GM19395 (cell line): ENCODE measurements around the gene KCNJ10.

Experiments
- ATAC-seq: cut with Tn5 transposase; IDR thresholded peaks from one replicate; pipeline ENCODE4 v1.9.1; 2021; ENCODE audit warnings: mild to moderate bottlenecking, moderate library complexity; ENCODE audit not compliant: unreplicated experiment

Gene KCNJ10

DNA sequence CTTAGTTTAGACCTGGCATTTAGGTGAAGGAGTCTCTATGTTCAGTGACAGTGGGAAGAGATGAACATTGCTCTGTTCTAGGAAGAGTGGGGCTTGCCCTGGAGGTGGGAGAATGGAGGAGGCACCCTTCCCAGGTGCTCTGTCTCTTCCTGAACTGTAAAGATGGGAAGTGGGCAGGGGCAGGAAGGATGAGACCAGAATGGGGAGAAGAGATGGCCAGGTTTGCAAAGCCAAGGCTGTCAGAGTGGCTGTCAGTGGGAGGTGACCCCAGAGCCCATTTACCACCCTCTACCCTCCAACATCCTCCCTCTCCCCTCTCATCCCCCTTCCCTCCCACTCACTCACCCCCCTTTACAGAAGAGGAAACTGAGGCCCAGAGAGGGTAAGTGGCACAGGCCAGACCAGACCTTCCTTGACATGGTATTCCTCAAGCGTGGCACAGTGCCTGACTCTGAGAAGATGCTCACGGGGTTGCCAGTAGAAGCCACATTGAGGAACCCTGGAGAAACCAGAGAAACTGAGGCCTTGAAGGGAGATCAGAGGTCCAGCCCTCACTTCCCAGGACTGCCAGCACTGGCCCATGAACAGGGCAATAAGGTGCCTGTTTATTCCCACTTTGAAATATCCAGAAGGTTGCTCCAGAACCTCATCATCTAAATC is 29.9 kb upstream of the KCNJ10 start:
- no peak for ATAC-seq

DNA sequence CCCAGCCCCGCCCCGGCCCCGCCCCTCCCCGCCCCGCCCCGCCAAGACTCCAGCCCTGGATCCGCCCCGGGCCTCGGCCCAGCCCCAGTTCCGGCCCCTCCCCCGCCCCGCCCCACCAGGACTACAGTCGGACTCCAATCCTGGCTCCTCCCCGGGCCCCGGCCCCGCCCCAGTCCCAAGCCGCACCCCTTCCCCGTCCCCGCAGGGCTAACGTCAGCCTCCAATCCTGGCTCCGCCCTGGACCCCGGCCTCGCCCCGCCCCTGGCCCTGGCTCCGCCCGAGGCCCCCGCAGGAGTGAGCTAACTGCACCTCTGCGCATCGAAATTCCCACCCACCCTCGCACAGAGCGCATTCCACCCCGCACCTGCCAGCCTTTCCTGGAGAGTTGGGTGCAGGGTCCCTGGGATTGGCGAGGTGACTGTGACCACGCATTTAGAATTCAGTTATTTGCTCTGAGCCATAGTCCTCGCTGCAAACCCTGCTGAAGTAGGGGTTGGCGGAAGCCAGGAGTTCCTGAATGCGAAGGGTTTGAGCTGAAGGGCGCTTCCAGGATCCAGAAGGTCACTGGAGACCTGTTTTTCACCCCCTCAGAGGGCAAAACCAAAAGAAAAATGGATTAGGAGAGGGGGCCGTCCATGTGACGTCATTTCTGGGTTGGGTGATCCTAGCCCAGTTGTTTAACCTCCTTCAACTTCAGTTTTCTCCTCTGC is 29.0 kb upstream of the KCNJ10 start:
- ATAC-seq = peak; percentile 73

DNA sequence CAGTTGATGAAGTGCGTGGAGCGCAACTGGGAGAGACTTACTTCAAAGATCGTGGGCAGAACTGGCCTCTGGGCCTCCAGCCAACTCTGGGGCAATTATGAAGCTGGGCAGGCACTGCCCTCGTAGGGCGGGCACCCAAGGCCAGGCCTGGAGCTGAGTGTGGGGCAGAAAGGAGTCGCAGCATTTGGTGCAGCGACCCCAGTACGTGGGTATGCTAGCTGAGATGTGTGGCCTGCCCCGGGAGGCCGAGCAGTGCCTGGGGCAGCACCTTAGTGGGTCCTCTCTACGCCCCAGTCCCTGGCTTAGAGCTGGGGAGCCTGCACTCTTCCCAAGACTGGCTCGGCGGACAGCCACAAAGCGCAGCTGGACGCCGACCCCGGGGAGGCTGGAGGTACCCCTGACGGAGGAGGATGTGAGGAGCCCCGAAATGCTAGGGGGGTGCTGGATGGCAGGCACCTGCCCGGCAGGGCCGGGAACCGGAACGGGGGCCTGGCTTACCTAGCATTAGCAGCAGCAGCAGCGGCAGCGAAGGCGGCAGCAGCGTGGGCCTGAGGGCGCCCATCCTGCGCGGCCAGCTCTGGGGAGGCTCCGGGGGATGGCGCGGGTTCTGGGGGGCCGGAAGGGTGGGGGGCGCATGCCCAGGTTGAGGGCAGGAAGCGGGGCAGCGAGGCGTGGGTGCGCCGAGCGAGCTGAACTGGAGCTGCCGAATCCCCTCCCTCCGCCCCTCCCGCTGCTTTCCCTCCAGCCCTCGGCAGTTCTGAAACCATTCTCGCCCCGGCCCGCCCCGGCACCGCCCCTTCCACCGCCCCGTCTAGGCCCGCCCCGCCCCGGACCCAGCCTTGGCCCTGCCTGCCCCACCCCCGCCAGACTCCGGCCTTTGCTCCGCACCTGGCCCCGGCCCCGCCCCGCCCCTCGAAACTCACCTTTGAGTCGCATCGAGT is 28.2 kb upstream of the KCNJ10 start, which contains the start of gene IGSF8:
Gene IGSF8, minus strand, starts transcription at position 709 of the 941 bp plus-strand sequence. Its CDS starts 147 bp downstream, at position 562.
- ATAC-seq = peak; percentile 48

DNA sequence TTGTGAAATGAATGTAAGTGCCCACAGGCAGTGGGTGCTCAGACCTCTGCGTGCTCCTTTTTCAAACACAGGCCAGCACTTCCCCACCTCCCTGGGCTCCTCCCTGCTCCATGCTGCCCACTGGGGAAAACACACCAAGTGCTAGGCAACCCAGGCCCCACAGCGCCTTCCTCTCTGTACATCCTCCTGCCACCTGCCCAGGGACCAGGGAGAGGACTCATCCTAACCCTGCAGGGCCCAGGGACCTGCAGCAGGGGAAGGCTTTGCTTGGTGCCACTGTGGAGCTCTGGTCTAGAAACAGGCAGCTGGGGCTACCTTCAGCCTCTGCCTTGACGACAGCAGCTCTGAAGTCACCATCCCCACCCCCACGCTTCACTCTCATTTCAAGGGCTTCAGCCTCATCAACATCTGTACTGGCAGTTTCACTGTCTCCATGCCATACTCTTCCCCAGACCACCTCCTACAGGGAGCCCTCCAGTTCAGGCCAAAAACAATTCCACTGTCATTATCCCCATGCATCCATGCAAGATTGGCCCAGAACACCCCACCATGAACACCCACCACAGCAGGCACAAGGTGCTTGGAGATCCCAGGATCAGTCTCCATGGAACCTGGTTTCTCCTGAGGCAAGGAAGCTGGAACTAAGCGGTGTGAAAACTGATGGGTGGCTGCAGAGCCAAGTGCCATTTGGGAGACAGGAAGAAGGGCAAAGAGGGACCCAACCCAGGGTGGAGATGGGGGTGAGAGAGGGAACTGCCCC is 27.4 kb upstream of the KCNJ10 start:
- ATAC-seq = no peak

DNA sequence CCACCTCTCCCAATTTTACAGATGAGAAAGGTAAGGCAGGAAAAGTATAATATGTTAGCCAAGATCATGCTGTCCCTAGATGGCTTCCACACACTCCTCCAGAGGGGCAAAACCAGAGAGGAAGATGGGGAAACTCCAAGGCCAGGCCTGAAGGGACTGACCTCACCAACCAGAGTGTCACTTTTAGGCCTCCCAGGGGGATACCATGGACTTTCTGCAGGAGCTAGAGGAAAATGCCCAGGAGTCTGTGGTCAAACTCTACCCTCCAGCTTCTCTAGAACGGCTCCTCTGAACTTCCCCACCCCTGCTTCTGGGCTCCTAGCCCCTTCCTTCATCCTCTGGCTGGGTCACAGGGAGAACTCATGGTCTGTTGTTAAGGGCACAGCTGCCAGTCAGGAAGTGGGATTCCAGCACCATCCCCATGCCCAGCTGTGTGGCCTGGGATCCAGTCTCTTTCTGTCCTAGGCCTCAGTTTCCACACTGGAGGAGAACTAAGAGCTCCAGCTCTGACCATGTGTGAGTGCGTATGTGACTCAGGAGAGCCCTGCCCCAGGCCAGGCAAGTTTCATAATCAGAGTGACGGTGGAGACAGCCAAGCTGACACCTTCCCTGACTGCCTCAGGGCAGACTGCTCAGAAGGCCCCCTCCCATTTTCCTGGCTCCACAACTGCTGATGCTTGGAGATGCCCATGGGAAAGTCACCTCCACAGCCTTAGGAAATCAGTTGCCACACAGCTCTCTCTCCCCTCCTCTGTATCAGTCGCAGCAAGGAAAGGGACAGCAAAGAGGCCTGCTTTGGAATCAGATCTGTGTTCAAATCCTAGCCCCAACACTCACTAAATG is 26.5 kb upstream of the KCNJ10 start:
- no peak for ATAC-seq

DNA sequence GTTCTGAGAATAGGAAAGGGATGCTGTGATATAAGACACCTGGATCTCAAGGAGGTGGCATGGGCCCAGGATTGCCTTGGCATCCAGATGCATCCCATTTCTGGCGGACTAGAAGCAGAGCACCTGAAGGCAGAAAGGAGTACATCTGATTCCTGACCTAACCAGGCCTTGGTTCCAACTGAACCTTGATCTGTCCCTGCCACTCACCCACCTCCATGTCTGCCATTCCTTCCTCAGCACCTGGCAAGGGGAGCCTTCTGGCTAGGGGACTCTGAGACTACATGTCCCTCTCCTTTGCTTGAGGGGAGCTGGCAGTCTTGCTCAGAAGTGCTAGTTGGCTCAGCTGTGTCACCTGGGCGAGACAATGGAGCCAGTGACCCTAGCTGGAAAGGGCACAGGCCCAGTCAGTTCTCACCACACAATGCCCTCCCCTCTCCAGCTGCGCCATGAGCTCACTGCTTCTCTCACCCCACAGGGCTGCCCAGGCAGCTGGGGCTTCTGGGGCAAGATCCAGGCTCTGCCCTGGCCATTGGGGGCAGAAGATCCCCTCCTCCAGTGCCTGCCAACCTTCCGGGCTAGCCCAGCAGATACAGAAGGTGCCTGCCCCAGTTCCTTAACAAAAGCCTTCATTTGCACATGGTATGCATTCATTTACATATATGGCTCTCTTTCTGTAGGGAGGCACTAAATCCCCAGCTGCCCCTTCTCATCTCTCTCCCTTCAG is 25.6 kb upstream of the KCNJ10 start:
- ATAC-seq = no peak

DNA sequence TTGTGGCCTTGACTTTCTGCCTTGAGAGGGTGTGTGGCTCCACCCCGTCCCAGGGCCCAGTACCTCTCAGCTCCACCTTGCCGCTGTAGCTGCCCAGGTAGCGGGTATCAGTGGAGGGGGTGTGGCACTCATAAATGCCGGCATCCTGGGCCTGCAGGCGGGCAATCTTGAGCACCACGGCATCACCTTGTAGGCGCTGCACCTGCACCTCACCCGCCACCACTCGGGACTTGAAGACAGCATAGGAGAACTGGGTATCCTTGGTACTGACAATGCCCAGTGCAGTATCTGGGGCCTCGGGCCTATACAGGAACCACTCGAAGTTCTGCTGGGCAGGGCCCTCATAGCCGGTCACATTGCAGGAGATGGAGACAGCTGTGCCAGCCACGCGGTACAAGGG is 24.8 kb upstream of the KCNJ10 start:
- ATAC-seq = no peak

DNA sequence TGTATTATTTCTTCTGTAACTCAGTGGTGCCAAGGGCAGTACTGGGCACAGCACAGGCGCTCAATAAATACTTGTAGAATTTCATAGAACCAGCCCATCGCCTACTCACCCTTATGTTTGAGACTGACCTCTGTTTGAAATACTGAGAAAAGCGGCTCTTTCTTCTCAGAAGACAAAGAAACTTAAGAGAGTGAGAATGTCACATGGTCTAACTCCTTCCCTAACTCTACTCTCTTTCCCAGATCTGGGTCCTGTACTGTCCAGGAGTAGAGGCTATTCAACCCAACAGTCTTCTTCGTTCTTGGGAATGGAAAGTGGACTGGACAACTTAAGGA is 24.3 kb upstream of the KCNJ10 start:
- ATAC-seq = no peak

DNA sequence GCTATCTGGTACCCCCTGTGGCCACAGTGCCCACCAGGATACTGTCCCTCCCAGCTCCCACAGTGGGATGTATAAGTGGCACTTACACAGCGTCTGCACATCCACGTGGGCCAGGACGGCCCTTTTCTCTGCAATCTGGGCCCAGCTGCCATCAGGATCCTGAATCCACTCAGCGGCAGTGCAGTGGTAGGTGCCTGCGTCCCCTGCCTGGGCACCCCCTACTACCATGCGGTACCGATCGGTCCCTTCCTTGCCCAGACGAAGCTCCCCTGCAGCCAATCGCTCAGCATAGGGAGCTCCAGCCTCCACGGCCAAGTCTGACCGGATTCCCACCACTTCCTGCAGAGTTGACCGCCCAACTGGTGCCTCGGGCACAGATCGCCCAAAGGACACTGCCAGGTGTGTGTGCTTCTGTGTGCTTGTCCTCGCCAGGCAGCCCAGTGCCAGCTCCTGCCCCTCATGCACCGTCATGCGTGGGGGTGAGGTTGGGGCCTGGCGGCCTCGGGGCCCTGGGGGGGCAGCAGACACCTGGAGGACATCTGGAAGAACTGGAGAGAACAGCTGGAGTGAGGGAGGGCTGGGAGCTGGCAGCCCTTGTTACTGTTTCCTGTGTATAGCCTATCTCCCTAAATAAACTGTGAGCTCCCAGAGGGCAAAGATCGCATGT is 23.8 kb upstream of the KCNJ10 start:
- ATAC-seq = no peak

DNA sequence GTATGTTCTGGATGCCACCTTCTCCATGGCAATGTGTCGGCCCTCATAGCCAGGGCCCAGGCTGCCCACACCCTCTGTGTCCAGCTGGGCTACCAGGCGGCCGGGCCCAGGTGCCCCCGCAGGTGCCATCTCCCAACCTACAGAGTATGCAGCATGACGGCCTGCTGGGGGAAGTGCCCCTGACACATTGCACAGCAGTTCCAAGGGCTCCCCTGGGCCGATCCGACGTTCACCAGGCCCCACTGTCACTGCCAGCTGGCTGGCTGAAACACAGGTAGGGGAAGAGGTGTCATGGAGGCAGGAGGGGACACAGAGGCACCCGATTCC is 23.1 kb upstream of the KCNJ10 start:
- no peak for ATAC-seq

DNA sequence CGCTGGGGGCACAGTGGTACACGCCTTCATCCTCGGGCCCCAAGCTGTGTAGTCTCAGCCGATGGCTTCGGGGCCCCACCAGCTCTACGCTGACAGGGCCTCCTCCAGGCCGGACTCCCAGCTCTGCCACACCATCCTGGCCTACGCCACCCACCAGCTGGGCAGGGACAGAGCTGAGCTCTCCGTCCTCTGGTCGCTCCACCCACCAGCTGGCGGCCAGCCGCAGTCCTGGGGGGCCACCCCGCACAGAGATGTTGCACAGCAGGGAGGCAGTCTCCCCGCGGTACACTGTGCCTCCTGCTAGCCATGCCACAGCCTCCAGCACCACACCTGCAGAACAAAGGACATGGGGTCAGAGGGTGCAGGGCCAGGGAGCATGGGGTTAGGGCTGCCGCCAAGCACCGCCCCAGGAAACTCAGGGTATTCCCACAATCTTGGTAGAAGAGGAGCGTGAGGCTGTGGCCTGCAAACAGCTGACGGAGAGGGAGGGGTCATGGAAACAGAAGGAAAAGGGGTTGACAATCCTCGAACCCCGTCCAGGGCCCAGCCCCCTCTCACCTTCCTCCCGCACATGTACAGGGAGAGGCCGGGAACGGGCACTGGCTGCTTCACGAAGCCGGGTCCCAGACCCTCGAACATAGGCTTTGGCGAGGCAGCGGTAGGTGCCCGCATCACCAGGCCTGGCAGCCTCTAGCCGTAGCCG is 22.6 kb upstream of the KCNJ10 start:
- no peak for ATAC-seq

DNA sequence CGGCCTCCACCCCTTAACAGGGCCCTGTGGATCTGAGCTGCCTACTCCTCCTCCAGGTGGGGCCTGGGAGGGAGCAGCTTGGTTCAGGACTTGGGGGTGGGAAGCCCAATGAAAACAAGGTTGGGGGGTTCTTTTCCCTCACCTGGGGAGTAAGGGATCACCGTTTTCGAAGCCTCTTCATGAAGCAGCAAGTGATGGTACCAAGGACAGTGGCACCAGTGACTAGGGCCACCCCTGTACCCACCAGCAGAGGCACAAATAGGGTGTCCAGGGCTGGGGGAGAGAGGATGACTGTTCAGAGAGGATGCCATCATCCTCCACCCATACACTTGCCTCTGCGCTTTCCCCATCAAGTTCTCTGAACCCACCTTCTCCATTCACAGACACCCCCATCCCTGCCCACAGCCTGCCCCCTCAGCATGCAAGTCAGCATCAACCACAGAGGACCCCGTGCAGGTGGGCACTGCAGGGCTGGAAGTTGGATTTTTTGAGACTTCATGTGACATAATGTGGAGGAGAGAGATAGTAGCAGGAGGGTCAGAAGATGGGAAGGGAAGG is 21.8 kb upstream of the KCNJ10 start:
- no peak for ATAC-seq

DNA sequence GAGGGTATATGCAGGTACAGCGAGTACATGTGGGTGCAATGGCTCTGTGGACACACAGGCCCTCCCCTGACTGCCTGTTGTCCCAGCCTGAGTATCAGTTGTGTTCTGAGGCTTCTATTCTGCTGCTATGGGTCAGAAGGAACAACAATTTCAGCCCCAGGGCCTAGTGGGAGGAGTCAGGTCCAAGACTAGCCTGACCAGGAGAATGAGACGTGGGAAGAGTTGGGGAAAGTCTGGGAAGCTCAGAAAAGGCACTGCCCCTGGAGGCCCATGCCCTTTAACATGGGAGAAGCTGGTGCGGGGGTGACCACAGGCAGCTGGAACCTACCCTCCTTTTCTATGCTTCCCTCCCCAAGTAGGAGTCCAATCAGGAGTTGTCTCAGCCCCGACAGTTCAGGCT is 20.8 kb upstream of the KCNJ10 start:
- no peak for ATAC-seq

DNA sequence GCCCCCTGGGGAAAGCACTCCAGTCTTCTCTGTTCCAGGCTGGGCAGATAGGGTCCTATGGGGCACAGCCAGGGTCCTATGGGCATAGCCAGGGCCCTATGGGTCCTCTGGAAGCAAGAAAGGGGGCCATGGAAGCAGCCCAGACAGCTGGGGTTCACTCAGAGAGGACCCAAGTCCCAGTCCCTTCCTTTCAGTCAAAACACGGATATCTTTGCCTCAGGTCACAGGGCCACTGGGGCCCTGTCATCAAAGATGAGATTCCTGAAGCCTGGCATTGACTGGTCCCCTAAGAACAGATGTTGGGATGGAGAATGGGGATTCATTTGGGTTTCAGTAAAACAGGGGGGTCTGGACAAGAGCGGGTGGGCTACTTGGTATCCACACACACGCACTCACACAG is 19.9 kb upstream of the KCNJ10 start:
- ATAC-seq = no peak

DNA sequence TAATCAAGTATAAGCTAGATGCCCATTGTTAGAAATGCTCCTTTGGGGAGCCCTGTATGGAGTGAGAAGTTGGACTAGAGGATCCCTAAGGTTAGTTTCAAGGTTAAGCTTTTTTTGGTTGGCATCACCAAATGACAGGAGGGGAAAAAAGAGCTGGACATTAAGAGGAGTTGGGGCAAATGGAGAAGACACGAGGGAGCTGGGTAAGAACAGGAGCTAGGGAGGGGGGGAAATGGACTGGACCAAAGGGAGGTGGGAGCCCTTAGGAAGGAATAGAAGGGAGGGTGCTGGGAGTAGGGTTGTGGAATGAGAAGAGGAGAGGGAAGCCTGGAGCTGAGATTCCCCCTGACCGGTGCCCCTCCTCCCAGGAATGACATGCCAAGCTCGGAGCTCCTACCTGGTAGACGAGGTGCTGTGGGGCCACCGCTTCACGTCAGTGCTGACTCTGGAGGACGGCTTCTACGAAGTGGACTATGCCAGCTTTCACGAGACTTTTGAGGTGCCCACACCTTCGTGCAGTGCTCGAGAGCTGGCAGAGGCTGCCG is 17.2 kb upstream of the KCNJ10 start:
- no peak for ATAC-seq

DNA sequence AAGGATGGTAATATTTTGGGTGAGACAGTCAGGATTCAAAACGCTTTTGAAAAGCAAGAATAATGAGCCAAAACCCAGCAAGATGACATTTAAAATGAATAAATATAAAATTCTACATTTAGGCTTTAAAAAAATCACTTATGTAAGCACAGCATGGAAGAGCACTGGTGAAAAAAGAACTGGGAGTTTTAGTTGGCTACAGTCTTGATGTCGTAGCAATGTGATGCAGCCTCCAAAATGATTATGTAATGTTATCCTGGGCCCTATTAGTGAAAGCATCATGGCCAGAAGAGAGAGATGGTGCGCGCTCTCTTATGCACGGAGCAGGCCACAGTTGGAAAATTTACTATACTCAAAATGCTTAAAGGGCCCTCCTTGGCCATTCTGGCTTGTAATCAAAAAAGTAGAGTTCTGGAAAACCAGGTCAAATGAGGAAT is 16.5 kb upstream of the KCNJ10 start:
- no peak for ATAC-seq

DNA sequence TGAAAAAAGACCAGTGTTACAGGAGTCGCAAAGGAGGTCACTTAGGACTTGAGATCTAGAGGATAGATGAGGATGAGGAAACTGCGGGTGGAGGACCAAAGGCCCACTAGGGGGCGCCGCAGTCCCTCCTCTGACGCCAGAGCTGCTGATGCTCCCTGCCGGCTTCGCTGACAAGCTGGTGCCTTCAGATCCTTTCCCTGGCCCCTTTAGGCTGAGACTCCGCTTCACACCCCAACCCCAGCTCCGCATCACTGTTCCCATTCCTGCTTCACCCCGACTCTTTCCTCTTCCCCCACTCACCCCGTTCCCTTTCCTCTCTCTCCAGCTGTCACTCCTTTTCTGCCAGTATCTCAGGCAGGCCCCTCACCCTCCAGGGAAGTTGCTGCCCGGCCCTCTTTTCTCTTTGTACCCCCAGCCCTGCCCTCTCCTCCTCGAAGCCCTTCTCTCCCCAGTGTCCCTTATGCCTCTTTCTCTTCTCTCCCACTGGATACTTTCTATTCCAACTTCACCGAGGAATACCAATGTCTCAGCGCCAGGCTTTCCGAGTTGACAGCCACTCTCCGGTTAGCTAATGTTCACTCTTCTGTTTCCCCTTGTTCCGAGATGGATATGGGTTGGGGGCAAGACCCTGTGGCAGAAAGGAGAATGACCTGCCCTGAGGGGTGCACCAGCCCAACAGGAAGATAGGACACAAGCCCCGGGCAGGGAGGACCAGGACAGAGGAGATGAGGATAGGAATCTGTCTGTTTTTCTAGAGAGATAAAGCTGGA is 15.9 kb upstream of the KCNJ10 start:
- no peak for ATAC-seq
